Stimulated activated CD4-positive, alpha-beta T cell treated with anti-CD3 and anti-CD28 coated beads, Interleukin-1b, Interleukin-23, amount 100 ng/mL, for 24 hours (primary cell): ENCODE measurements around the gene ZNF618.

Source experiments
- DNase-seq, 4 experiments: peaks; one replicate each; pipeline ENCODE4 v3.0.0-alpha.2; 2020; ENCODE audit warnings: low read depth in 4 of 4, low spot score in 1 of 4

Gene ZNF618

DNA sequence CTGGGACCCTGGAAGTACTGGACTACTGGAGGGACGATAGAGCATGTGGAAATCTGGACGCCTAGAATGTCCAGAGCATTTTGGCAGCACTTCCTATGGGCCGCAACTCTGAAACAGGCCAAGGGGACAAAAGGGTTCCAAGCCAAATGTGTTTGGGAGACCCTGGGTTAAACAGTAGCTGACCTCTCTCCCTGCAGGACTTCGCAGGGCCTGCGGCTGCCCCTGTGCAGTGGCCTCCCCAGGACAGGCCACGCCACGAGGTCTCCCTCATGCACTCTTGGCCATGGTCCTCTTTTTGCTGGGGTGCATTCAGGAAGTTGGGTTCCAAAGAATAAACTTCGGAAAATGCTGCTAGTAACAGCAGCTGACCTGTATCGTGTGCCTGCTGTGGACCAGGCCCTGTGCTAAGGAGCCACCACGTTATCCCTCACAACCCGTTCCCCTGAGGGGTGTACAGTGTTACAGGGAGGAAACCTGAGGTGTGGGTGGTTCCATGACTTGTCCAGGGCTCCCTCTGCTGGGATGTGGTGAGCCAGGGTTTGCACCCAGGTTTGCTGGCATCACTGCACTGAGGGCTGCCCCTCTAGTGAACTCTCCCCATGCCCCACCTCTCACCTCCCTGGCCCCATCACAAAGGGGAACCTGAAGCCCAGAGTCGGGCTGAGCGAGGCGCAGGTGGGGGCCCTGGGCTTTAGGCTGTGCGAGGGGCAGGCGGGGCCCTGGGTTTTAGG is 122.6 kb downstream of the ZNF618 start:
- no peak for DNase-seq

- DNase-seq = no peak
Observed at GRCh38 chr9:113999256-114000062, 123.3 kb downstream of the ZNF618 start.

DNA sequence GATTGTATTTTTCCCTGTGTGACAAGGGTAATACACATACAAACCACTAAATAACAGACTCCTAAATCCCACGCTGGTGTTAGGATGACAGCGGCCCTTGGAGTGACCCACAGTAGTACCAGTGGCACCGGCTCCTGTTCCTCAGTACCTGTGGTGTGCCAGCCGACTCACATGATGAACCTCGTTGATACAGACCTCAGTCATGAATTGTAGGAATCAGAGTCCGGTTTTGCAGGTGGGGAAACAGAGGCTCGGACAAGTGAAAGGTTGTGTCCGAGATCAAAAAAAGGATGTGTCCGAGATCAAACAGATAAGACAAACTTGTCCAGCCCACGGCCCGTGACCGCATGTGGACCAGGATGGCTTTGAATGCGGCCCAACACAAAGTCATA is 124.0 kb downstream of the ZNF618 start:
- no peak for DNase-seq

- DNase-seq = no peak
Observed at GRCh38 chr9:114000671-114001409, 124.7 kb downstream of the ZNF618 start.

GRCh38 chr9:114001410-114001685 is 125.2 kb downstream of the ZNF618 start:
- DNase-seq = no peak

GRCh38 chr9:114001794-114002261 is 125.7 kb downstream of the ZNF618 start:
- DNase-seq = no peak

DNA sequence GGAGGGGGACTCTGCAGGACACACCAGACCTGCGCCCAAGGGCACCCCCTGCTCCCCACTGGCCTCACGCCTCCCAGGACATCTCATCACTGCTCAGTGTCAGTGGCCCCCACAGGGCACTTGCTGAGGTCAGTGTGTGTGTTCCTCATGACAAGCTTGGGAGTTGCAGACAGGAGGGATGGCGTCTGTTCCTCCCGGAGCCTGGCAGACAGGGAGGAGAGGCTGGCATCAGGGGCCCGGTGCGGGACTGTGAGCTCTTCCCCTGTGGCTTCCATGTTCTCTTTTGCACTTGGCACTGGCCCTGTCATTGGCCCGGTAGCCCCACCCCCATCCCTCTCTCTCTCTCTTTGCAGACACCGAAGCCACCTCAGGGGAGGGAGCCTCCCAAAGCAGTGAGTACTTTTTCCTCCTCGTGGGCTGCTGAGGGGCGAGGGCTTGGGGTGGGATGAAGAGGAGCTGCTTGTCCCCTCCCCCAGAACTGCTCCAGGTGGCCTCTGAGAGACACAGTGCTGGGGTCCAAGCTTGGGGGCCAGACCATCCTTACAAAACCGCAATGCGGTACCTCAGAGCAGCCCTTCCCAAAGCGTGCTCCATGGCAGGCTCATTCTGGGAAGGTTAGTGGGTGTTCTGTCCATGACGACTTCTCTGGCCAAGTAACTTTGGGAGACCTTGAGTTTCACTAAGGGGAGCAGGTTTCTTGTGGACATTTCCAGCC is 126.3 kb downstream of the ZNF618 start:
- no peak for DNase-seq

DNA sequence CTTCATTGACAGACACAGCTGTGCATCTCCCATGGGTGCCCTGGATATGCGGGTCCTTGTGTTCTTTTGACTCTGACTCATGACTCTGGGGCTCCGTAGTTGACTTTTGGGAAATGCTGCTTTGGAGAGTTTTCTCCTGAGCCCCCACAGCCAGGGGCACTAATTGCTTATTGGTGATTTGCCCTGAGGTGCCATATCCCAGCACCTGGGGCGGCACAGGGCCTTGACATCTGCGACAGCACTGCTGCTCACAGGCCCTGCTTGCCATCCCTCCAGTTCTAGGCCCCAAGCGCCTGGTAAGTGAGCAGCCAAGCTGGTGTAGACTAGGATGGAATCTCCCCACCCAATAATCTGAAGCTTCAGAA is 126.9 kb downstream of the ZNF618 start:
- DNase-seq = no peak

GRCh38 chr9:114003351-114003750 is 127.2 kb downstream of the ZNF618 start:
- no peak for DNase-seq

- no peak for DNase-seq
Observed at GRCh38 chr9:114003758-114004157, 127.6 kb downstream of the ZNF618 start.

DNA sequence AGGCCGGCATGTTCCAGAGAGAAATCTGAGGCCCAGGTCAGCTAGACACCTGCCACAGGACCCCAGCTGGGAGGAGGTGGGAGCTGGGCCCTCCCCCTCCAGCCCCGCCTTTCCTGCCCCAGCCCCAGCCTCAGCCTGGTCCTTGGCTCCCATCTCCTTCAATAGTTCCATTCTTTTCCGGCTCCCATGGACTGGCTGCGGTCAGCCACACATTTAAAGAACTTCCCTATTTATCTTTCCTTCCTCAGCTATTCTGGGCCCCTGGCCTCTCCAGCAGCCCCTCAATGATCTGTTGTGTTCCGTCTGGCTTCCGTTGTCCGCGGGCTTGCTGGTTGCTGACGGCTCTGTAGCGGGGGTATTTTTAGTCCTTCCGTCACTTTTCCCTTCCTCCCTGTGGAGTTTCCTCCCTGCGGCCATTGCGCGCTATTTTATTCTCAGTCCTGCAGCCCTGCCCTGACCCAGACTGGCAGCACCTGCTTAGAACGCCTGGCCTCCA is 128.2 kb downstream of the ZNF618 start:
- no peak for DNase-seq

- no peak for DNase-seq
Observed at GRCh38 chr9:114005371-114006154, 129.5 kb downstream of the ZNF618 start.

GRCh38 chr9:114006155-114006550 is 130.0 kb downstream of the ZNF618 start:
- DNase-seq = no peak

DNA sequence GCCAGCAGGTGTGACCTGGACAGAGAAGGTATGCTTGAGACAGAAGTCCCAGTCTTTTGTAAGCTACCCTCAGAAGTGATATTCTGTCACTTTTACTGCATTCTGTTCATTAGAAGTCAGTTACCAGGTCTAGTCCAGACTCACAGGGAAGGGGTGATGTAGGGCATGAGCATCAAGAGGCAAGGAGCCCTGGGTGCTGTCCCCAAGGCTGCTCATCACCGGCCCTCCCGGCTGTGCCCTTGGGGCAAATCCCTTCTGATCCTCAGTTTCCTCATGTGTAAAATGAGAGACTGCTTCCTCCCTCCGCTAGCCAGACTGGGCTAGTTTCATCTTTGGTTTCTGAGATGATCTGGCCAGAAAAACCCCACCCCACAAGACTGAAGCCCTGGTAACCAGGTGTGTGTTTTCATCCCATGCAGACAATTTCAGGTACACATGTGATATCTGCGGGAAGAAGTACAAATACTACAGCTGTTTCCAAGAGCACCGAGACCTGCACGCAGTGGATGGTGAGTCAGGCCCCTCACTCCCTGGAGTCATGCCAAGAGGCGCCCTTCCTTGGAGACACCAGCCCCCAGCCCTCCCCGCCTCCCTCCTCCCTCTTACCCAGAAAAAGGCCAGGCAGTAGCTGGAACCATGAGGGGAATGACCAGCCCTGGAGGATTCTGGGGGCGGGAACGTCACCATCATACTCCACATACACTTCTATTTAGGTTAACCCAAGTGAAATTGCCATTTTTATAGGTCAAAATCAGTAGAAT is 131.0 kb downstream of the ZNF618 start:
- DNase-seq = no peak

DNA sequence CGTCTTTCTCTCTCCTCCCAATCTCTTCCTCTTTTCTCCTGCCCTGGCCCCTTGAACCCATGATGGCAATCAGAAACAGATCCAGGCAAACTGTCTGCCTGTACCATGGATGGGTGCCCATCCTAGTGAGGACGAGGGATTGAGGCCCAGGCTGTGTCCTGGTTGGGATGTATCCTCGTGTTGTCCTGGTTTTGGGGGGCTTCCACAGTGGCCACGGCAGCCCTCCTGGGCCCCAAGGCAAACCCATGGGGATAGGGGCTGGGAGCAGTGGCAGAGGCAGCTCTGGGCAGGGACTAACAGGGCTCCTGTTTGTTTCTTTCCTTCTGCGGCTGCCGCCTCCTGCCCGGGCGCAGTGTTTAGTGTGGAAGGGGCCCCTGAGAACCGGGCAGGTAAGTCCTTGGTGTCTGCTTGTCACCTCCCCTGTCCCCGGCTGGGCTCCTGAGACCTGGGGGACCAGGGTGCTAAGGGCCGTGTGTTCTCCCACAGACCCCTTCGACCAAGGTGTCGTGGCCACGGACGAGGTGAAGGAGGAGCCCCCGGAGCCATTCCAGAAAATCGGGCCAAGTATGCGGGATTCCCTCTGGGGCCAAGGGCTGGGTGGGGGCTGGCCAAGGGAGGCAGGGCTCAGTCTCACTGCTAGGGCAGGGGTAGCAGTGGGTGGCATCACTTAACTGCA is 132.0 kb downstream of the ZNF618 start:
- no peak for DNase-seq

DNA sequence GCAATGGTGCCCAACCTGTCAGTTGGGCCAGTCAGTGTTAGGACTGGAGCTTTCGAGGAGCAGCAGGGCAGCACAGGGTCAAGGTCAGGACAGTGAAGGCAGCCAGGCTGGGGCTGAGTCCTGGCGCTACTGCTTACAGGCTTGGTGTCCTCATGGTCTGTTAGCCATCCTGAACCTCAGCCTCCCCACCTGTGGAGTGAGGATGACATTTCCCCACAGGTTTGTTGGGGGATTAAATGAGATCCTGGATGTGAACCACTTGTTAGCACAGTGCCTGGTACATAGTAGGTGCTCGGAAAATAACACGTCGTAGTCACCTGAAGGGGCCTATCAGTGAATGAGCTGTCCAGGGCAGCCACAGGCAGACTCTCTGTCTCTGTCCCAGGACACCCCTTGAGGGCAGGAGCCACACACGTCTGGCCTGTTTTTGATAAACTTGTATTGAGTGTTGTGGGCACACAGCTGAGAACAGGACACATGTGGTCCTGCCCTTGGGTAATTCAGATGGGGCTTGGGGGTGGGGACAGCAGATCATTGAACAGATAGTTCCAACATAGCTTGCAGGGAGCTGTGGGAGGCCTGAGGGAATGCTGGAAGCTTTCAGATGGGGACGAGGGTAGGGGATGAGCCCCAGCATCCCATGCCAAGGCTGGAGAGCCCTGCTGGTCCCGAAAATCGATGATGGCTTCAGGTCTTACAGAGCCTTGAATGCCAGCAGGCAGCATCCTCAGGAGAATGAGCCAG is 132.7 kb downstream of the ZNF618 start:
- DNase-seq = no peak

DNA sequence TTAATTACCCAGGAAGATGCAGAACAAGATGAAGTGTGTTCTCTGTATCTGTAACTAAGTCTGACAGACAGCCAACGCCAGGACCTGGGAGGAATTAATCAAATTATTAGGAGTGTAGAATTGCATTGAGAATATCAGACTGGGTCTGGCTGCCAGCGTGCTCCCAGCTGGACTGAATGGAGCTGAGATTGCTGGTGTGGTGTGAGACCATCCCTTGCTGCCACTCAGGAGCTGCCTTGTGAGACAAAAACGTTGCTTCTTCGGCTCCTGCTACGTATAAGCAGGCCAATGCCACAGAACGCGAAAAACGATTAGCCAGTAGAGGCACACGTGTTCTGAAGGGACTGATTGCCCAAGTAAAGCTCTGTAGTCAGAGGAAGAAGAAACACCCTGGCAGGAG is 135.2 kb downstream of the ZNF618 start:
- no peak for DNase-seq

DNA sequence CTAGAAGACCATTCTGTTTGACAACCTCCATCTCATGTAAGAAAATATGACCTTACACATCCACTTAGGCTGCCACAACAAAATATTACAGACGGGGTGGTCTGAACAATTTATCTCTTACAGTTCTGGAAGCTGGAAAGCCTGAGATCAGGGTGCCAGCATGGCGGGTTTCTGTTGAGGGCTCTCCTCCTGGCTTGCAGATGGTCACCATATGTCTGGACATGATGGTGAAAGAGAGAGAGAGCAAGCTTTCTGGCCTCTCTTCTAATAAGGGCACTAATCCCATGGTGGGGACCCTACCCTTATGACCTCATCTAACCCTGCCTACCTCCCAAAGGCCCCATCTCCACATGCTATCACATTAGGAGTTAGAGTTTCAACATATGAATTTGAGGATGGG is 136.0 kb downstream of the ZNF618 start:
- no peak for DNase-seq

DNA sequence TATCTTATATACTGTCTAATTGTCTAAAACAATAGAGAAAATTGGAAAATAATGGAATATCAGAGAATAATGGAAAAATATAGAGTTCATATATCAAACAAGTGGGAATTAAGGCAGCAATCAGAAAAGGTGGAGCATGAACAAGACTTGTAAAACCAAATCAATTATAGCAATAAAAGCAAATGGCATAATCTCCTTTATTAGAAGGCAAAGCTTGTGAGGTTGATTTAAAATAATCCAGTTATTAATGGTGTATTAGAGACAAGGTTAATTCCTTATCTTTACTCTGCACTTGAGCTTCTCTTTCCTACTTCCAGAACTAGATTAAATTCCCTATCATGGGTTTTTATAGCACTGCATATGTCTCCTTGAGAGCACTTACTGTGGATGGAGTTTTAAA is 137.9 kb downstream of the ZNF618 start:
- no peak for DNase-seq
